Stimulated activated naive CD8-positive, alpha-beta T cell treated with anti-CD3 and anti-CD28 coated beads, Interleukin-15, Interleukin-2, amounts not matched to agents 100 ng/mL and 50 ng/mL, for 24 hours (primary cell): ENCODE data around the gene PDE9A.
"Not testable (repeated sequence)": the region's sequence is repeated elsewhere in the genome, so short reads cannot be mapped to it uniquely, and the experiment has no call there.

Source experiments
- H3K27ac Mint-ChIP-seq: one replicate; pipeline ENCODE4 v1.8.0; 2021; ENCODE audit warnings: mild to moderate bottlenecking, mixed read lengths
- H3K27me3 Mint-ChIP-seq: one replicate; pipeline ENCODE4 v1.8.0; 2021; ENCODE audit warnings: mixed read lengths
- H3K36me3 Mint-ChIP-seq: one replicate; pipeline ENCODE4 v1.8.0; 2021; ENCODE audit warnings: low read depth, mixed read lengths
- H3K4me1 Mint-ChIP-seq: one replicate; pipeline ENCODE4 v1.8.0; 2021; ENCODE audit warnings: low read depth, mixed read lengths
- H3K4me3 Mint-ChIP-seq: one replicate; pipeline ENCODE4 v1.8.0; 2021; ENCODE audit warnings: mild to moderate bottlenecking, mixed read lengths
- H3K9me3 Mint-ChIP-seq: one replicate; pipeline ENCODE4 v1.8.0; 2021; ENCODE audit warnings: mixed read lengths

PDE9A gene

GRCh38 chr21:42703965-42704364 lies 50.5 kb downstream of the PDE9A start:
- H3K36me3 Mint-ChIP-seq, result no peaks in the 10 kb centered on the region
- H3K4me3 Mint-ChIP-seq, result no peak overlapping the region
- H3K4me1 Mint-ChIP-seq, result no peaks in the 10 kb centered on the region
- no peaks in the 10 kb centered on the region for H3K27me3 Mint-ChIP-seq
- no peaks in the 10 kb centered on the region for H3K9me3 Mint-ChIP-seq
- H3K27ac Mint-ChIP-seq, result no peak overlapping the region

- H3K4me1 Mint-ChIP-seq, result no peaks in the 10 kb centered on the region
- no peaks in the 10 kb centered on the region for H3K36me3 Mint-ChIP-seq
- H3K27me3 Mint-ChIP-seq, result no peaks in the 10 kb centered on the region
- no peak overlapping the region for H3K4me3 Mint-ChIP-seq
- H3K27ac Mint-ChIP-seq, result no peak overlapping the region
- H3K9me3 Mint-ChIP-seq, result no peaks in the 10 kb centered on the region
These were observed 51.4 kb downstream of the PDE9A start for GRCh38 chr21:42704861-42705260.

- no peak overlapping the region for H3K4me3 Mint-ChIP-seq
- H3K9me3 Mint-ChIP-seq, result no peaks in the 10 kb centered on the region
- no peaks in the 10 kb centered on the region for H3K4me1 Mint-ChIP-seq
- no peak overlapping the region for H3K27ac Mint-ChIP-seq
- no peaks in the 10 kb centered on the region for H3K27me3 Mint-ChIP-seq
- no peaks in the 10 kb centered on the region for H3K36me3 Mint-ChIP-seq
These were observed 51.9 kb downstream of the PDE9A start for GRCh38 chr21:42705346-42705745.

GRCh38 chr21:42705746-42706374 lies 52.4 kb downstream of the PDE9A start:
- no peak overlapping the region for H3K4me3 Mint-ChIP-seq

GRCh38 chr21:42706765-42707164 lies 53.3 kb downstream of the PDE9A start:
- Mint-ChIP-seq H3K9me3 (no peaks in the 10 kb centered on the region), H3K27ac (no peak overlapping the region), H3K4me3 (no peak overlapping the region), H3K4me1 (no peaks in the 10 kb centered on the region), H3K27me3 (no peaks in the 10 kb centered on the region), H3K36me3 (no peaks in the 10 kb centered on the region)

More at GRCh38 chr21:42705746-42706374, 52.4 kb downstream of the PDE9A start:
- Mint-ChIP-seq H3K27ac (no peak overlapping the region), H3K36me3 (no peaks in the 10 kb centered on the region), H3K27me3 (no peaks in the 10 kb centered on the region), H3K4me1 (no peaks in the 10 kb centered on the region), H3K9me3 (no peaks in the 10 kb centered on the region)

GRCh38 chr21:42707207-42707830 lies 53.9 kb downstream of the PDE9A start:
- no peak overlapping the region for H3K4me3 Mint-ChIP-seq
- H3K27ac Mint-ChIP-seq, result no peak overlapping the region
- no peaks in the 10 kb centered on the region for H3K27me3 Mint-ChIP-seq
- no peaks in the 10 kb centered on the region for H3K36me3 Mint-ChIP-seq
- H3K4me1 Mint-ChIP-seq, result no peaks in the 10 kb centered on the region
- H3K9me3 Mint-ChIP-seq, result no peaks in the 10 kb centered on the region

GRCh38 chr21:42708107-42708506 lies 54.7 kb downstream of the PDE9A start:
- H3K36me3 Mint-ChIP-seq, result no peaks in the 10 kb centered on the region

GRCh38 chr21:42708916-42709315 lies 55.5 kb downstream of the PDE9A start:
- not testable (repeated sequence) for H3K9me3 Mint-ChIP-seq, H3K4me1 Mint-ChIP-seq, H3K27ac Mint-ChIP-seq, H3K27me3 Mint-ChIP-seq, H3K4me3 Mint-ChIP-seq, H3K36me3 Mint-ChIP-seq

More at GRCh38 chr21:42708107-42708506, 54.7 kb downstream of the PDE9A start:
- Mint-ChIP-seq H3K27ac (no peak overlapping the region), H3K27me3 (no peaks in the 10 kb centered on the region), H3K9me3 (no peaks in the 10 kb centered on the region), H3K4me3 (no peak overlapping the region), H3K4me1 (no peaks in the 10 kb centered on the region)

GRCh38 chr21:42711667-42712066 lies 58.2 kb downstream of the PDE9A start:
- H3K4me1 Mint-ChIP-seq, result no peaks in the 10 kb centered on the region
- H3K36me3 Mint-ChIP-seq, result no peaks in the 10 kb centered on the region
- no peaks in the 10 kb centered on the region for H3K27me3 Mint-ChIP-seq
- H3K4me3 Mint-ChIP-seq, result no peak overlapping the region
- H3K27ac Mint-ChIP-seq, result no peak overlapping the region
- no peaks in the 10 kb centered on the region for H3K9me3 Mint-ChIP-seq

GRCh38 chr21:42715427-42715826 lies 62.0 kb downstream of the PDE9A start:
- H3K9me3 Mint-ChIP-seq, H3K27me3 Mint-ChIP-seq, H3K4me3 Mint-ChIP-seq, H3K36me3 Mint-ChIP-seq, H3K27ac Mint-ChIP-seq, H3K4me1 Mint-ChIP-seq: not testable (repeated sequence)

GRCh38 chr21:42716074-42716473 lies 62.7 kb downstream of the PDE9A start:
- Mint-ChIP-seq H3K4me1 (no peaks in the 10 kb centered on the region), H3K36me3 (no peaks in the 10 kb centered on the region)

GRCh38 chr21:42720484-42720883 lies 67.1 kb downstream of the PDE9A start:
- peaks cover 14% of the 10 kb centered on the region for H3K4me1 Mint-ChIP-seq
- not testable (repeated sequence) for H3K4me3 Mint-ChIP-seq, H3K27me3 Mint-ChIP-seq, H3K36me3 Mint-ChIP-seq, H3K9me3 Mint-ChIP-seq, H3K27ac Mint-ChIP-seq

More at GRCh38 chr21:42716074-42716473, 62.7 kb downstream of the PDE9A start:
- no peaks in the 10 kb centered on the region for H3K27me3 Mint-ChIP-seq
- H3K27ac Mint-ChIP-seq, result no peak overlapping the region
- H3K4me3 Mint-ChIP-seq, result no peak overlapping the region
- no peaks in the 10 kb centered on the region for H3K9me3 Mint-ChIP-seq

- Mint-ChIP-seq H3K4me1 (peaks cover 14% of the 10 kb centered on the region), H3K9me3 (no peaks in the 10 kb centered on the region), H3K4me3 (no peak overlapping the region), H3K27me3 (no peaks in the 10 kb centered on the region), H3K36me3 (no peaks in the 10 kb centered on the region), H3K27ac (no peak overlapping the region)
These were observed 68.0 kb downstream of the PDE9A start for GRCh38 chr21:42721341-42721824.

GRCh38 chr21:42722153-42722552 lies 68.7 kb downstream of the PDE9A start:
- no peak overlapping the region for H3K4me3 Mint-ChIP-seq
- no peaks in the 10 kb centered on the region for H3K36me3 Mint-ChIP-seq
- peaks cover 14% of the 10 kb centered on the region for H3K4me1 Mint-ChIP-seq
- H3K27me3 Mint-ChIP-seq, result no peaks in the 10 kb centered on the region
- no peaks in the 10 kb centered on the region for H3K9me3 Mint-ChIP-seq
- no peak overlapping the region for H3K27ac Mint-ChIP-seq

GRCh38 chr21:42722808-42723473 lies 69.5 kb downstream of the PDE9A start:
- peaks cover 14% of the 10 kb centered on the region for H3K4me1 Mint-ChIP-seq
- H3K27ac Mint-ChIP-seq, result no peak overlapping the region
- no peak overlapping the region for H3K4me3 Mint-ChIP-seq
- no peaks in the 10 kb centered on the region for H3K27me3 Mint-ChIP-seq
- no peaks in the 10 kb centered on the region for H3K36me3 Mint-ChIP-seq
- no peaks in the 10 kb centered on the region for H3K9me3 Mint-ChIP-seq
